H1 (cell line): Measurements from ENCODE around the gene SLC5A11. TPM values are rescaled to one million over a fixed set of nuclear protein-coding genes. Genes with fewer than 3 reads are reported as not detected.
"Not testable (repeated sequence)": the region's sequence is repeated elsewhere in the genome, so short reads cannot be mapped to it uniquely, and the experiment has no call there.

Experiments used
- CTCF ChIA-PET: fragments of 300-600 bp; sonication (Branson Sonifier 250); formaldehyde crosslinking; loops from one replicate; lab custom pipeline; 2021; ENCODE audit not compliant: partially characterized antibody; lab: Charles Lee
- POLR2A ChIA-PET: fragments of 300-600 bp; sonication (Branson Sonifier 250); formaldehyde crosslinking; loops from one replicate; lab custom pipeline; 2021; ENCODE audit warnings: inconsistent platforms; ENCODE audit not compliant: partially characterized antibody; lab: Charles Lee
- DNase-seq, 2 experiments: peaks; one replicate each; pipeline versions ENCODE4 v3.0.0 to v3.0.0-alpha.2; 2010 to 2022; ENCODE audit warnings: low spot score in 2 of 2, low read depth in 1 of 2, mixed read lengths in 1 of 2
- FAIRE-seq: peaks from 2 replicates; lab custom pipeline; 2011; peaks lifted over from hg19 to GRCh38; lab: Jason Lieb, UNC
- H2AFZ ChIP-seq: 2 replicates; pipeline ENCODE4 v1.8.1; 2012; ENCODE audit warnings: low read length, inconsistent platforms
- H2AK5ac ChIP-seq: 2 replicates; pipeline ENCODE4 v1.6.1; 2013; ENCODE audit warnings: low read depth, low read length
- H2BK120ac ChIP-seq: replicated peaks from 2 replicates; pipeline ENCODE3; 2013; ENCODE audit warnings: low read depth, low read length, inconsistent platforms
- H2BK12ac ChIP-seq: 2 replicates; pipeline ENCODE4 v1.6.1; 2013; ENCODE audit warnings: low read depth, low read length
- H2BK15ac ChIP-seq: 2 replicates; pipeline ENCODE4 v1.6.1; 2013; ENCODE audit warnings: low read length
- H2BK20ac ChIP-seq: 2 replicates; pipeline ENCODE4 v1.6.1; 2013; ENCODE audit warnings: low read length
- H2BK5ac ChIP-seq: 2 replicates; pipeline ENCODE4 v1.6.1; 2013; ENCODE audit warnings: low read depth, low read length
- H3K14ac ChIP-seq: 2 replicates; pipeline ENCODE4 v1.6.1; 2013; ENCODE audit warnings: inconsistent platforms; ENCODE audit not compliant: insufficient read length
- H3K18ac ChIP-seq: 2 replicates; pipeline ENCODE4 v1.6.1; 2013; ENCODE audit warnings: low read length; ENCODE audit errors: extremely low read depth
- H3K23ac ChIP-seq: 2 replicates; pipeline ENCODE4 v1.6.1; 2013; ENCODE audit warnings: inconsistent platforms; ENCODE audit not compliant: insufficient read length
- H3K23me2 ChIP-seq: 2 replicates; pipeline ENCODE4 v1.6.1; 2013; ENCODE audit warnings: low read depth, low read length
- H3K27ac ChIP-seq: 2 replicates; pipeline ENCODE4 v1.6.1; 2011; ENCODE audit warnings: low read depth, low read length, inconsistent platforms
- H3K27me3 ChIP-seq, 4 experiments: replicated peaks in 1 of 4; 1 replicate in 1 of 4; 2 replicates in 3 of 4; pipeline versions ENCODE4 v1.6.1 to v1.8.1; 2011 to 2013; ENCODE audit warnings: low read length in 3 of 4, mild to moderate bottlenecking in 3 of 4, inconsistent platforms in 2 of 4, mixed read lengths in 2 of 4, moderate library complexity in 1 of 4; ENCODE audit not compliant: control insufficient read depth in 3 of 4, insufficient read depth in 3 of 4; ENCODE audit errors: extremely low read depth in 1 of 4
- H3K36me3 ChIP-seq, 4 experiments: 2 replicates each; pipeline versions ENCODE4 v1.6.1 to v1.8.1; 2011 to 2013; ENCODE audit warnings: mild to moderate bottlenecking in 4 of 4, low read length in 3 of 4, moderate library complexity in 2 of 4, control low read depth in 1 of 4, inconsistent platforms in 1 of 4; ENCODE audit not compliant: insufficient read depth in 4 of 4, control insufficient read depth in 2 of 4
- H3K4ac ChIP-seq: replicated peaks from 2 replicates; pipeline ENCODE3; 2013; ENCODE audit warnings: low read length, low read depth, mixed read lengths, inconsistent platforms; ENCODE audit not compliant: insufficient read length
- H3K4me1 ChIP-seq, 4 experiments: replicated peaks in 1 of 4; 1 replicate in 1 of 4; 2 replicates in 3 of 4; pipeline versions ENCODE4 v1.6.1 to v1.8.1; 2011 to 2013; ENCODE audit warnings: low read length in 3 of 4, inconsistent platforms in 2 of 4, mixed read lengths in 1 of 4; ENCODE audit not compliant: insufficient read depth in 4 of 4, control insufficient read depth in 3 of 4
- H3K4me2 ChIP-seq, 2 experiments: 2 replicates each; pipeline versions ENCODE4 v1.6.1 to v1.8.1; 2011 to 2013; ENCODE audit warnings: low read depth in 2 of 2, low read length in 2 of 2, control low read depth in 1 of 2, inconsistent platforms in 1 of 2, mild to moderate bottlenecking in 1 of 2; ENCODE audit not compliant: insufficient read depth in 1 of 2
- H3K4me3 ChIP-seq, 4 experiments: fragments of 200-600, 300-600 bp in 1 of 4; sonication (generic), shearing (Covaris generic), sonication (Bioruptor Twin) in 1 of 4; 2 replicates each; pipeline versions ENCODE4 v1.5.1 to v1.8.1; 2011 to 2016; ENCODE audit warnings: low read length in 4 of 4, low read depth in 3 of 4, control low read depth in 2 of 4, inconsistent platforms in 2 of 4, mild to moderate bottlenecking in 2 of 4, mixed read lengths in 1 of 4, moderate library complexity in 1 of 4; ENCODE audit not compliant: insufficient read depth in 2 of 4; ENCODE audit errors: extremely low read depth in 1 of 4
- H3K56ac ChIP-seq: replicated peaks from 2 replicates; pipeline ENCODE3; 2013; ENCODE audit warnings: low read depth, mild to moderate bottlenecking, mixed read lengths, low read length, inconsistent platforms; ENCODE audit not compliant: insufficient read length
- H3K79me1 ChIP-seq: 2 replicates; pipeline ENCODE4 v1.6.1; 2013; ENCODE audit warnings: low read depth, low read length, control low read depth
- H3K79me2 ChIP-seq, 2 experiments: 2 replicates each; pipeline versions ENCODE4 v1.6.1 to v1.8.1; 2012 to 2013; ENCODE audit warnings: low read length in 2 of 2, mild to moderate bottlenecking in 2 of 2, inconsistent platforms in 1 of 2; ENCODE audit not compliant: insufficient read depth in 2 of 2, control insufficient read depth in 1 of 2
- H3K9ac ChIP-seq, 4 experiments: replicated peaks in 1 of 4; 1 replicate in 1 of 4; 2 replicates in 3 of 4; pipeline versions ENCODE4 v1.6.1 to v1.8.1; 2011 to 2013; ENCODE audit warnings: low read depth in 3 of 4, low read length in 3 of 4, control low read depth in 2 of 4, mild to moderate bottlenecking in 2 of 4, moderate library complexity in 2 of 4, inconsistent platforms in 1 of 4; ENCODE audit errors: extremely low read depth in 1 of 4
- H3K9me3 ChIP-seq, 2 experiments: 2 replicates each; pipeline versions ENCODE4 v1.6.1 to v1.8.1; 2012 to 2013; ENCODE audit warnings: mild to moderate bottlenecking in 2 of 2, moderate library complexity in 2 of 2, control low read depth in 1 of 2, inconsistent platforms in 1 of 2, low read depth in 1 of 2, low read length in 1 of 2, mixed read lengths in 1 of 2; ENCODE audit not compliant: insufficient read depth in 2 of 2
- H4K20me1 ChIP-seq, 2 experiments: replicated peaks in 1 of 2; 2 replicates each; pipeline versions ENCODE3 to v1.8.1; 2011 to 2013; ENCODE audit warnings: inconsistent platforms in 2 of 2, low read length in 2 of 2, mild to moderate bottlenecking in 1 of 2; ENCODE audit not compliant: insufficient read depth in 2 of 2, control insufficient read depth in 1 of 2
- H4K5ac ChIP-seq: 2 replicates; pipeline ENCODE4 v1.6.1; 2013; ENCODE audit warnings: low read length, low read depth, mixed read lengths, inconsistent platforms; ENCODE audit not compliant: insufficient read length
- H4K8ac ChIP-seq: 2 replicates; pipeline ENCODE4 v1.8.0; 2013; ENCODE audit warnings: mild to moderate bottlenecking, moderate library complexity, low read length, inconsistent platforms; ENCODE audit not compliant: insufficient read depth; ENCODE audit errors: extremely low read depth
- H4K91ac ChIP-seq: replicated peaks from 2 replicates; pipeline ENCODE3; 2013; ENCODE audit warnings: low read length, mixed read lengths, inconsistent platforms; ENCODE audit not compliant: insufficient read length
- WGBS, 2 experiments: shearing (Covaris generic) in 1 of 2; methylation state at CpG; one replicate each; pipeline versions ENCODE4 v1.1.6 to v1.1.7; 2013 to 2015; ENCODE audit warnings: low lambda C conversion rate in 2 of 2, mixed read lengths in 2 of 2, inconsistent platforms in 1 of 2, low coverage in 1 of 2, missing lambda C conversion rate in 1 of 2; ENCODE audit not compliant: insufficient replicate concordance in 2 of 2, insufficient coverage in 1 of 2, insufficient read length in 1 of 2; ENCODE audit errors: extremely low coverage in 1 of 2, missing lambda C conversion rate in 1 of 2; 5-methylcytosine and 5-hydroxymethylcytosine counted together
- polyA plus RNA-seq, 7 experiments: library from polyadenylated mRNA; depleted of rRNA in 3 of 7; stranded (reverse) in 5 of 7; unstranded in 2 of 7; fragments of >200 nt in 5 of 7; fragments of 200-250 nt in 2 of 7; gene quantifications; 1 replicate in 5 of 7; 2 replicates in 1 of 7; 4 replicates in 1 of 7; pipeline versions ENCODE4 v1.2.1 to v1.2.3, GENCODE V29; 2011 to 2013; ENCODE audit warnings: missing spikeins in 2 of 7, mixed read lengths in 2 of 7
- total RNA-seq: library from RNA; stranded (reverse); fragmentation: NEBNext Ultra II Directional; extraction: Animal tissue kit (Norgen Biotek cat#: 25700); gene quantifications from 2 replicates; pipeline ENCODE4 v1.2.1, GENCODE V29; 2021

The SLC5A11 gene
- total and polyA plus RNA-seq, 2 of the 8 experiments (the other 6 are each of a cell fraction or from before 2014, with no cell fraction given): 0.26 to 0.59 TPM

DNA sequence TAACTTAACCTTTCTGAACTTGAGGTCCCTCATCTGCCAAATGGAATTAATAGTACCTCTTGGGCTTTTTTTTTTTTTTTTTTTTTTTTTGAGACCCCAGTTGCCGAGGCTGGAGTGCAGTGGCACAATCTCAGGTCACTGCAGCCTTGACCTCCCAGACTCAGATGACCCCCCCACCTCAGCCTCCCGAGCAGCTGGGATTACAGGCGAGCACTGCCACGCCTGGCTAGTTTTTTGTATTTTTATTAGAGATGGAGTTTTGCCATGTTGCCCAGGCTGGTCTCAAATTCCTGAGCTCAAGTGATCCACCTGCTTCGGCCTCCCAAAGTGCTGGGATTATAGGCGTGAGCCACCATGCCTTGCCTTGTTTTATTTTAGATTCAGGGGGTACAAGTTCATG is 33.0 kb upstream of the SLC5A11 start:
- POLR2A ChIA-PET, H3K4ac ChIP-seq, H3K9ac ChIP-seq, H3K79me2 ChIP-seq, H4K20me1 ChIP-seq, H3K27ac ChIP-seq, H2BK20ac ChIP-seq, H3K4me3 ChIP-seq, H2BK120ac ChIP-seq, H4K91ac ChIP-seq, H2BK12ac ChIP-seq, H2AK5ac ChIP-seq, H4K8ac ChIP-seq, H2BK5ac ChIP-seq, H3K23ac ChIP-seq, H3K9me3 ChIP-seq, H3K18ac ChIP-seq, H3K27me3 ChIP-seq, H3K14ac ChIP-seq, H2AFZ ChIP-seq, H2BK15ac ChIP-seq, FAIRE-seq, H3K4me2 ChIP-seq, H3K56ac ChIP-seq, DNase-seq, H4K5ac ChIP-seq, H3K4me1 ChIP-seq, H3K23me2 ChIP-seq, H3K79me1 ChIP-seq: not testable (repeated sequence)
- CTCF ChIA-PET: interaction anchor here (0.6 kb wide), 1 partner anchor 115 kb away, joined by 3 read pairs; no protein-coding TSS in a partner anchor
- 96% methylated on average over 6 of the region's 6 CpGs; no CpG with 5 or more reads in 1 of the 2 experiments for WGBS, 2 experiments
- peaks cover 37 to 98% (median 89%) of the 10 kb centered on the region in 4 experiments for H3K36me3 ChIP-seq
